Activated B cell treated with CpG ODN at 0.5 μM for 24 hours (primary cell): ENCODE results near the gene MCAM. TPM values are rescaled to one million over a fixed set of nuclear protein-coding genes. Genes with fewer than 3 reads are reported as not detected.
A peak's percentile ranks its signal among the peaks of the same experiment; 100 is the strongest.

Experiments
- ATAC-seq: fragments of 200-7000 bp; cut with Tn5 transposase; one replicate; pipeline ENCODE4 v1.10.0; 2021; ENCODE audit warnings: low read depth, mild to moderate bottlenecking, moderate library complexity
- CTCF ChIA-PET: fragments of 350-600 bp; sonication (Branson Sonifier 250); formaldehyde crosslinking; loops from one replicate; lab custom pipeline; 2021; ENCODE audit warnings: antibody characterized with exemption; lab: Charles Lee
- POLR2A ChIA-PET: fragments of 350-600 bp; sonication (Branson Sonifier 250); formaldehyde crosslinking; loops from one replicate; lab custom pipeline; 2021; ENCODE audit warnings: antibody characterized with exemption; lab: Charles Lee
- DNase-seq: peaks from one replicate; pipeline ENCODE4 v3.0.0; 2022
- H3K27ac Mint-ChIP-seq: one replicate; pipeline ENCODE4 v1.8.0; 2020; ENCODE audit warnings: mixed read lengths
- H3K27me3 Mint-ChIP-seq: one replicate; pipeline ENCODE4 v1.8.0; 2021; ENCODE audit warnings: mixed read lengths
- H3K36me3 Mint-ChIP-seq: one replicate; pipeline ENCODE4 v1.8.0; 2021; ENCODE audit warnings: low read depth, mixed read lengths
- H3K4me1 Mint-ChIP-seq: one replicate; pipeline ENCODE4 v1.8.0; 2021; ENCODE audit warnings: mixed read lengths
- H3K4me3 Mint-ChIP-seq: one replicate; pipeline ENCODE4 v1.8.0; 2020; ENCODE audit warnings: mild to moderate bottlenecking, mixed read lengths
- H3K9me3 Mint-ChIP-seq: one replicate; pipeline ENCODE4 v1.8.0; 2020; ENCODE audit warnings: mixed read lengths
- intact Hi-C: fragments of 100-400 bp; cut with micrococcal nuclease; formaldehyde crosslinking; loops from one replicate; pipeline ENCODE4 v1.15.1; 2024
- total RNA-seq: library from RNA; stranded (reverse); gene quantifications from 2 replicates; pipeline ENCODE4 v1.2.3, GENCODE V29; 2022
- TF ChIP-seq, protein P1 (sequence below): fragments of 200-600 bp; IDR thresholded peaks from one replicate; pipeline ENCODE4 v1.8.0; 2022; ENCODE audit warnings: antibody characterized with exemption, mild to moderate bottlenecking

Gene MCAM, protein sequence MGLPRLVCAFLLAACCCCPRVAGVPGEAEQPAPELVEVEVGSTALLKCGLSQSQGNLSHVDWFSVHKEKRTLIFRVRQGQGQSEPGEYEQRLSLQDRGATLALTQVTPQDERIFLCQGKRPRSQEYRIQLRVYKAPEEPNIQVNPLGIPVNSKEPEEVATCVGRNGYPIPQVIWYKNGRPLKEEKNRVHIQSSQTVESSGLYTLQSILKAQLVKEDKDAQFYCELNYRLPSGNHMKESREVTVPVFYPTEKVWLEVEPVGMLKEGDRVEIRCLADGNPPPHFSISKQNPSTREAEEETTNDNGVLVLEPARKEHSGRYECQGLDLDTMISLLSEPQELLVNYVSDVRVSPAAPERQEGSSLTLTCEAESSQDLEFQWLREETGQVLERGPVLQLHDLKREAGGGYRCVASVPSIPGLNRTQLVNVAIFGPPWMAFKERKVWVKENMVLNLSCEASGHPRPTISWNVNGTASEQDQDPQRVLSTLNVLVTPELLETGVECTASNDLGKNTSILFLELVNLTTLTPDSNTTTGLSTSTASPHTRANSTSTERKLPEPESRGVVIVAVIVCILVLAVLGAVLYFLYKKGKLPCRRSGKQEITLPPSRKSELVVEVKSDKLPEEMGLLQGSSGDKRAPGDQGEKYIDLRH
- total RNA-seq: 0.15 and 0.20 TPM in 2 replicates

DNA sequence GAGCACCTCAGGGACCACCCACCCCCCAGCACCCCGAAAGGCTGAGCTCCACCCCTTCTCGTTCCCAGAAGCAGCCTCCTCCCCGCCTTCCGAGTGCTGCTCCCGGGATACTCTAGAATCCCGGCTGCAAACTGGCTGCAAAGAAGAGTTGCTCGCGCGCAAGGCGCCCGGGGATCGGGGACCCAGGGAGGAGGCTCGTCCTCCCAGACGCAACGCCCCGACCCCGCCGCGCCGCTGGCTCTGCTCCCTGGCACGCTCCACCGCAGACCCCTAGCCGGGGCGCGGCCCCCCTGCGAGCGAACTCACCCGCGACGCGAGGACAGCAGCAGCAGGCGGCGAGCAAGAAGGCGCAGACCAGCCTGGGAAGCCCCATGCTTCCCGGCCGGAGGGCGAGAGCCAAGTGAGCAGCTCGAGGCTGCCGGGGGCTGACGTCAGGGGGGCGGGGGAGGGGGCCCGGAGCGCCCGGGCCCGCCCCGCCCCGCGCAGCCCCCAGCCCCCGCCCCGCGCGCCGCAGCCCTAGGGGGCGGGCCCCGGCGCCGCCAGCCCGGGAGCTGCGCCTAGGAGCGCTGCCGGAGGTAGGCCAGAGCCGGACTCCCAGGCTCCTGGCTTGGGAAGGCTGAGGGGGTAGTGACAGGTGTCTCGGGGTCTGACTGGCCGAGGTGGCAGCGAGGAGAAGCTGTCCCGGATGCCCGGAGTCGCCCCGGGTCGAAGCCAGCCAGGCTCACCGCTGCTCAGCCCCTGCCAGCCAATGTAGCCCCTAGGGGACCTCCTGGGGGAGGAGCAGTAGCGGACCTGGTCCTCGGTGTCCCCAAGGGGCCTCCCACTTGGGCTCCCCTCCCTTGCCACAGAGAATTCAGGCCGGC is at the start of gene MCAM:
MCAM (minus strand) TSS at position 402 of the 863 bp plus-strand sequence; CDS start at position 373, 29 bp downstream.
- Mint-ChIP-seq H3K4me1 (peaks cover 46% of the 10 kb centered on the region), H3K27ac (no peak within 1 kb of the TSS), H3K36me3 (no peaks in the 10 kb centered on the region), H3K27me3 (peaks cover 26% of the 10 kb centered on the region), H3K9me3 (no peaks in the 10 kb centered on the region), H3K4me3 (peak within 1 kb of the TSS; percentile 73)
- ChIA-PET CTCF (no interaction called here), POLR2A (interaction anchor here (0.5 to 0.8 kb wide), 2 partner anchors 21 to 215 kb away, joined by 3 to 9 read pairs; no protein-coding TSS in a partner anchor)
- DNase-seq: no peak
- ATAC-seq: no peak
- TF ChIP-seq, protein P1, sequence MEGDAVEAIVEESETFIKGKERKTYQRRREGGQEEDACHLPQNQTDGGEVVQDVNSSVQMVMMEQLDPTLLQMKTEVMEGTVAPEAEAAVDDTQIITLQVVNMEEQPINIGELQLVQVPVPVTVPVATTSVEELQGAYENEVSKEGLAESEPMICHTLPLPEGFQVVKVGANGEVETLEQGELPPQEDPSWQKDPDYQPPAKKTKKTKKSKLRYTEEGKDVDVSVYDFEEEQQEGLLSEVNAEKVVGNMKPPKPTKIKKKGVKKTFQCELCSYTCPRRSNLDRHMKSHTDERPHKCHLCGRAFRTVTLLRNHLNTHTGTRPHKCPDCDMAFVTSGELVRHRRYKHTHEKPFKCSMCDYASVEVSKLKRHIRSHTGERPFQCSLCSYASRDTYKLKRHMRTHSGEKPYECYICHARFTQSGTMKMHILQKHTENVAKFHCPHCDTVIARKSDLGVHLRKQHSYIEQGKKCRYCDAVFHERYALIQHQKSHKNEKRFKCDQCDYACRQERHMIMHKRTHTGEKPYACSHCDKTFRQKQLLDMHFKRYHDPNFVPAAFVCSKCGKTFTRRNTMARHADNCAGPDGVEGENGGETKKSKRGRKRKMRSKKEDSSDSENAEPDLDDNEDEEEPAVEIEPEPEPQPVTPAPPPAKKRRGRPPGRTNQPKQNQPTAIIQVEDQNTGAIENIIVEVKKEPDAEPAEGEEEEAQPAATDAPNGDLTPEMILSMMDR: no peak
- intact Hi-C loops: loop anchor here (5.0 kb wide), 1 partner anchor 320 kb away; the partner anchor contains the start of gene CENATAC

DNA sequence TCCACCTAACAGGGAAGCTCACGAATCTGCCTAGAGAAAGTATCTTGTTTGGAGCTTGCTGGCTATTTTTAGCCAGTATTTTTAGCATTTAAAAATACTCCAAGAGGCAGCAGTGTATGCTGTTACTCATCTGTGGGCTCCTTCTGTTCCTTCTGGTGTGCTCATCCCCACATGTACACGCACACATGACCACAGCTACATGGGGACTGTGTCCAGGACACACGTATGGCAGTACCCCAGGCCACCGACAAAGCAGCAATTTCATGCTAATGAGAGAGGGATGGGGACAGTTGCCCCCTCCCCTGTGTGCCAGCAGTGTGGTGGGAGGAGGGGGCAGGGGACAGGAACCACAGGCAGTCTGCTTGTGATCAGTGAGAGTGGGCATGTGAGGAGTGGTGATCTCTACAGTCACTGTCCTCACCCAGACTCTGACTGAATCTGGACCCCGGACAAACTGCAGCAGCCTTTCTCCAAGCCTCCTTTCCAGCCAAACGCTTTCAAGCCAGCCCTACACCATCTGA is 48.2 kb upstream of the MCAM start:
- TF ChIP-seq, protein P1: no peak
- no peak for DNase-seq
- Mint-ChIP-seq H3K9me3 (no peaks in the 10 kb centered on the region), H3K36me3 (no peaks in the 10 kb centered on the region), H3K27ac (no peak overlapping the region), H3K27me3 (peaks cover 43% of the 10 kb centered on the region), H3K4me3 (no peak overlapping the region), H3K4me1 (peaks cover 9% of the 10 kb centered on the region)
- ChIA-PET CTCF (interaction anchor here (0.6 to 1.2 kb wide), 3 partner anchors 14 to 110 kb away, joined by 3 read pairs; no protein-coding TSS in a partner anchor), POLR2A (interaction anchor here (0.6 kb wide), 1 partner anchor 15 kb away, joined by 3 read pairs; no protein-coding TSS in a partner anchor)
- intact Hi-C loops: no loop called here
- no peak for ATAC-seq

DNA sequence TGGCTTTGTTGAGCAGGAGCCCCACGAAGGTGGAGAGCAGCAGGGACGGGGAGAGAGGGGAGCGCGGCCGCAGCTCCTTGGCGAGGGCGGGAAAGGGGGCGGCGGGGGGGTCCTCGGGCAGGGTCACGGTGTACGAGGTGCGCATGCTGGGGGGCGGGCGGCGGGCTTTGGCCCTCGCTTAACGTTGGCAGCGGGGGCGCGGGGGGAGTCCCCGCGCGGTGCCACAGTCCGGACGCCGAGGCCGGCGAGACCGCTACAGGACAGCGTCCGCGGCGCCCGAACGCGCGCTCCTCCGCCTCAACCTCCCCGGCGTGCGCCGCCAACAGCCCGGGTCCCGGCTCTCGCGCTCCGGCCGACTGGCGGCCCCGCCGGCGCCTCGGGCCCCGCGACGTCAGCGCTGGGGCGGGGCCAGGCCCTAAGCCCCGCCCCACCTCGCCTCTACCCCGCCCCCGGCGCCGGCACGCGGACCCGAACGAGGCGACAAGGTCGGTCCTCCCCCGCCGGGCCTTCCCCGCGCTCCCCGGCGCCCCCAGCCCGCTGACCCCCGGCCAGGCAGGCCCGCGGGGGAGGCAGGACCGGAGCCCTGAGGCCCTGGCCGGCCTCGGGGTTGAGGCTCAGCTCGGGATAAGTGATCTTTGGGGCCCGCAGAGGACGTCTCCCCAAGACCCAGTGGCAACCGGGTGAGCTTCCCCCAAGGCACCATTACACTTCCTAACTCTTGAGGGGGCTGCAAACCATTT is 47.1 kb upstream of the MCAM start:
- TF ChIP-seq, protein P1: no peak
- ATAC-seq (peak; percentile 96), DNase-seq (peak; percentile 63)
- intact Hi-C loops: loop anchor here (1.0 kb wide), 1 partner anchor 17 kb away; the partner anchor contains the start of gene USP2
- POLR2A ChIA-PET: interaction anchor here (0.5 to 0.6 kb wide), 2 partner anchors 32 to 36 kb away, joined by 3 to 7 read pairs; no protein-coding TSS in a partner anchor
- CTCF ChIA-PET: interaction anchor here (1.2 kb wide), 2 partner anchors 15 to 111 kb away, joined by 3 read pairs; no protein-coding TSS in a partner anchor
- Mint-ChIP-seq H3K36me3 (no peaks in the 10 kb centered on the region), H3K4me1 (peaks cover 10% of the 10 kb centered on the region), H3K4me3 (peak overlapping the region; percentile 76), H3K27me3 (peaks cover 41% of the 10 kb centered on the region), H3K9me3 (no peaks in the 10 kb centered on the region), H3K27ac (no peak overlapping the region)

DNA sequence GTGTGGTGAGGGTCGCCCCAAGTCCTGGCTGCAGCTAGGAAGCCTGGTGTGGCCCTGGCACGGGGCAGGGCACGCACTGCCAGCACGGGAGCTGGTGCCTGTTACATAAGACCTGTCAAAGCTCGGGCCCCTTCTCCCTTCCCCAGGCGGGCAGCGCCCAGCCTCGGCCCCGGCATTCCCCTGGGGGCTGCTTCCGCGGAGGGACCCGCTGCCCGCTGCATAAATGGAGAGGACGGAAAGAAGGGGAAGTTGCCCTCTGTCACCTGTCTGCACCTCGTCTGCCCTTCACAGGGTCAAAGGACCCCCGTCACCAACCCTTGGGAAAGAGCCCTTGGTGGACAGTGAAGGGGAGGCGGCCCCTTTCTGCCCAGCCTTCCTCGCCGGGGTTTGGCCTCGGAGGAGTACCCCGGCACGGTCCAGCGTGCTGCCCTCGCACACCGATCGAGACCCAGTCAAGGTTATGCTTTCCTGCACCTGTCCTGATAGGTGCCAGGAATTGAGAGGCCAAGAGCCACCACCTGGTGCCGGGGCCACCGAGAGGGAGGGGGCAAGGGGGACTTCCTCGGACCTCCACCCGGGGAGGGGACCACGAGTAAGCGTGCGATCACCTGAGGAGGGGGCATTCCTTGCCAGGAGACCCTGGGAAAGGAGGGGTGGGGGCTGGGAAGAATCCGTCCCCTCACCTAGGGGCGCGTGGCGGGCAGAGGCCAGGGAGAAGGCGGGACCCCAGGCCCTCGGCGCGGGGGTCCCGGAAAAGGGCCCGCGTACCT is 46.3 kb upstream of the MCAM start:
- Mint-ChIP-seq H3K36me3 (no peaks in the 10 kb centered on the region), H3K4me1 (peaks cover 10% of the 10 kb centered on the region), H3K4me3 (peak overlapping the region; percentile 55), H3K27ac (no peak overlapping the region), H3K9me3 (no peaks in the 10 kb centered on the region), H3K27me3 (peaks cover 41% of the 10 kb centered on the region)
- TF ChIP-seq, protein P1: no peak
- no peak for ATAC-seq
- DNase-seq: no peak
- intact Hi-C loops: no loop called here
- POLR2A ChIA-PET: interaction anchor here (0.5 kb wide), 1 partner anchor 35 kb away, joined by 7 read pairs; no protein-coding TSS in a partner anchor
- CTCF ChIA-PET: interaction anchor here (0.6 kb wide), 1 partner anchor 25 kb away, joined by 3 read pairs; no protein-coding TSS in a partner anchor
